ENCODE measurements around the gene HOXA11.

HOXA11 gene

DNA sequence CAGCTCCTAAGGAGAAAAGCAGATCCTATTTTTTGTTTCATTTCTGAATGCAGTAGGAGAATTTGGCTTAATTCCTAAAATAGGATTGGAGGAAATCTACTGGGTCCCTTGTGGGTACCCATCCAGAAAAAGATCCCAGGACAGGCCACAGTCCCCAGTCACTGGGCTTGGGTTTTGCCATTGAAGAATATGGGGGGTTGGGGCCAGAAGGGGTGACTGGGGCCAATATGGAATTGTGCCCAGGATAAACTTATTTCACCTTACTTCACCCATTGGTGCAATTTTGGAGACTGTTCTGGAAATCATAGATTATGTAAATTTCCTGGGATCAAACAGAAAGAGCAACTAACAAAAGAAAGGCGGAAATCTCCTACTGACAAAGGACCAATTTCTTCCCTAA is 46.6 kb downstream of the HOXA11 start:
- no peak for DNase-seq (ENCODE audit: low read depth in 2 of 2, low spot score in 1 of 2)

DNA sequence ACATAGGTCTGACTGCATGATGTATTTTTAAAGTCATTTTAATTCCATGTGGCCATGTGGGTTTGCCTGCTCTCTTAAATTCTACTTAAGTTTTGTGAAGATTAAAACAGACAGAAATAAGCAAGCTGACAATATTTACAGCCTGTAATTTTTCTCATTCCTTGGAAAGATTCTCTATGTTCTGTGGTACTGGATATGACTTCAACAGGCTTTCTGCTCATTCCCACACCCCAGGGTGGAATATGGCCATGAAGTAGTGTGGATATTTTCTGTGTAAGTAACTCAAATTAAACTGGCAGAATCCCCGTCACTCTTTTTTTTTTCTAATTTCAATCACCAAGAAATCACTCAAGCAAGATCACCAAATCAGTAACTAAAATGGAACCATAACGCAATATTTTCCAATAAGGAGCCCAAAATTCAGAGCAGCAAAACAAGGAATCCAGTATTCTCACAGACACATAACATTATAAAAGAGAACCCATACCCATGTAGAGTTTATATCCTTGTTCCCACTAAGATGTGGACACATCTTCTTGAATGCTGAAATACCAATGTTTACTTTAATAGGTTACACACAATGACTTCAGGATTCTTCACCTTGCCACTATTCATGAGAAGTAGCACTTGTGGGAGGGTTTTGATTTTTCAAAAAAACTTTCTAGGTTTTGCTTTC is 47.3 kb downstream of the HOXA11 start:
- DNase-seq (ENCODE audit: low read depth in 2 of 2, low spot score in 1 of 2) = no peak

DNA sequence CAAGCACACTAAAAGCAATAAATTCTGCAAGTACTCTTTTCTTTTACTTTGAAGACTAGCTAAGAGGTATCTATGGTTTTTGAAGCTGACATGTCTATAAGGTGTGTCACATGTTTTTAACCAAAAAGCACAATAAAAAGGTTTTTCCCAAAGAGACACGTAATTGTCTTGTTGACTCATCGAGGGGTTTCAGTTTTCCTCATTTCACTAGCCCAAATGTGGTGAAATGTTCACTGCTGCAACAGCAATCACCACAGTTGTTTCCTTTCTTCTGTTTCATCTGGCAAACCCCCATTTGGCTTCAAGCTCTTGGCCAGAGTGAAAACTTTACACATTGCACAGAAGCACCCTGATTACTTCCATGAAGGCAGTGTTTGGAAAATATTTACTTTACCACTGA is 50.6 kb downstream of the HOXA11 start:
- DNase-seq (ENCODE audit: low read depth in 2 of 2, low spot score in 1 of 2) = no peak

DNA sequence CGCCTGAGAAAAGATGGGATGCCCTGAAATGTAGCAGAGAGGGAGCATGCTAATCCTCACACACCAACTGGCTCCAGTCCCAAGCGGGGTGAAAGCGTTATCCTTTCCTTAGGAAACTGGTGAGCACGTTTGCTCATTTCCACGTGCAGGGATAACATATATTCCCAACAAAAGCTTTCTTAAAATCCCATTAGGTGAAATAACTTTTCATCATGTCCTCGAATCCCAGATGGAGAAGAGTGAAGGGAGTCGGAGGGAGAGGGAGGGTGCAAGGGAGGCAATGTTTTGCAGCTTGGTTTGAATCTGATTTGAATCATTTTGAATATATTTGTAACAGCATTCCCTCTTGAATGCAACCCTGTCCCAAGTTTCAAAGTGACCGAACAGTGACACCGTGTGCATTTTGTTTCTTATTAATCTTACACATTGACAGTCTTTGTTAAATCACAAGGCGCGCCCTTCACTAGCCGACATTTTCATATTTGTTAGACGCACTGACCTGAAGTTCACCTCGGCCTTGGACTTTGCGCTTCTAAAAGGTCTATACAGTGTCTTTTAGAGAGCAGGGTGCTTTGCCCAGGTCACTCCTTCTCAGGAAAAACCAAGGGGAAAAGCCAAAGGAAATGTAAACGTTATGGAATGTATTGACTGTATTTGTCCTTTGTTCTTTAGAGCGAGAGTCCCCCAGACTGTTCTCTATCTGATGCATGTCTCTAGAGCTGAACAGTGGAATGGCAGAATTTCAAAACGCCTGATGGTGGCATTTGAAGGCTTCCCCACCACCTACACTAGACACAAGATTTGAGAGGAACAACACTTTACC is 51.4 kb downstream of the HOXA11 start:
- DNase-seq (ENCODE audit: low read depth in 2 of 2, low spot score in 1 of 2) = no peak

DNA sequence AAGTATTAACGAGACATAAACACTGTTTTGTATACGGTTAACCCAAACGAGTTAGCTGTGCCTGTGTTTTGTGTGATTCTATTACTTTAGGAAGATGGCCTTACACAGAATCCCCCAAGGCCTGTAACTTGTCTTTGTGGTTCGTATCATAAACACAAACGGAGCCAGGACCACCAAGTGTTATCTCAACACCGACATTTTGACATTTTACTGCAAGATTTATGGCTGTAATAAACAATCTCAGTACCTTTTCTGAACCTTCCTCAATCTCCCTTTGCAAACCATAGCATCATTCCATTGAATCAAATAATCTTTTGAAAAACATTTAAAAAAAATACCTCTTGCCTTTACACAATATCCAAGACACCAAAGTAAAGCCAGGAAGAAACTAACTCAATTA is 52.1 kb downstream of the HOXA11 start:
- DNase-seq (ENCODE audit: low read depth in 2 of 2, low spot score in 1 of 2) = no peak

DNA sequence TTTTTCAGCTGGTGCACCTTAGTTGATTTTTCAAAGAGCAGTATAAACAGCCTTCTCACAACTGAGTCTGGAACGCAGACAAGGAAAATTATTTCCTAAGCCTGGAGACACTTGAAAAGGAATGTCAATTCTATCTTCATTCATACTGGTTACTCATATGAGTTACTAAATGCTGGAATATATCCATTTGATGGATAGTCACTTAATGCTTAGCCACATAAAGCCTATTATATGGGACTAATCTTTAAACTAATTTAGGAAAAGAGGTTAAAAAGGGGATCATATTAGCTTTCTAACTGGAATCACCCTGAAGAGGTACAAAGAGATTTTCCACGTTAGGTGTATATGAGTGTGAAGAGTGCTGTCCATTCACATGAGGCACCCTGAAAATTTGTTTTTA is 52.8 kb downstream of the HOXA11 start:
- no peak for DNase-seq (ENCODE audit: low read depth in 2 of 2, low spot score in 1 of 2)

DNA sequence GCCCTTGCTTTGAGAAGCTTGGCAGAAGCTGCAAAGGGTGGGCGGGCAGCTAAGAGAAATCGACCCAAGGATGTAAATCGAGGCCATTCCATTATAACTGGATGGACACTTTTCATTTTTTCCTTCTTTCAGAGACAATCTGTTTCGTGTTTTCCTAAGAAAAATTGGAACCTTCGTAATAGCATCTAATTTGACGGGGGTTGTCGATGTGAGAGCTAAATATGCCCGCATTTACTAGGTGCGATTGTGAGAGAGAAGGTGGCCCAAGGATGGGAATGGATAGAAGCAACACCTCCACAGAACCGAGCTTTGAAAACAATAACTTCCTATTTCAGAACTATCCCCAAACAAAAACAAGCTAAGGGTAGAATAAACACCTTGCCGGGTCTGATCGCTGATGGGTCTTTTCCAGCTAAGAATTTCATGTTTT is 53.6 kb downstream of the HOXA11 start:
- no peak for DNase-seq (ENCODE audit: low read depth in 2 of 2, low spot score in 1 of 2)

All from stimulated activated CD8-positive, alpha-beta memory T cell treated with anti-CD3 and anti-CD28 coated beads, Interleukin-4, amount 100 ng/mL, for 4 hours (primary cell).